ENCODE measurements around the gene ADCY10.
"Not testable (repeated sequence)": the region's sequence is repeated elsewhere in the genome, so short reads cannot be mapped to it uniquely, and the experiment has no call there.

ADCY10 gene

GRCh38 chr1:167856711-167857418, 57.1 kb downstream of the ADCY10 start:
- no peak for DNase-seq

GRCh38 chr1:167854184-167854583, 59.8 kb downstream of the ADCY10 start:
- DNase-seq, result no peak

DNA sequence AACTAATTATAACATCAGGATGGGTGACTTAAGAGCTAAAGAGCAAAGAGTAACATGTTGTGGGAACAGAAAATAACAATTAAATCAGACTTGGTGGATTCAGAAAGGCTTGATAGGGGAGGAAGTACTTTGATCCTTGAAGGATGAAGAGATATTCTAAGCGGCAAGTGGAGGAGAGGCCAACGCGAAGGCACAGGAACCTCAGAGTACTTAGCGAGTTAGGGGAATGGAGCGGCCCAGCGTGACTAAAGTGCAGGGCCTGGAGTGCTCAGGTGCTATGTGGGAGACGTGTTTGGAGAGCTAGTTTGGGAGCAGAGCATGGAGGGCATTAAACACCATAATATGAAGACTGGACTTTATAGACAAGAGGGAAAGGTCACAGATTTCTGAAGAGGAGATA, 64.3 kb downstream of the ADCY10 start:
- no peak for DNase-seq

DNA sequence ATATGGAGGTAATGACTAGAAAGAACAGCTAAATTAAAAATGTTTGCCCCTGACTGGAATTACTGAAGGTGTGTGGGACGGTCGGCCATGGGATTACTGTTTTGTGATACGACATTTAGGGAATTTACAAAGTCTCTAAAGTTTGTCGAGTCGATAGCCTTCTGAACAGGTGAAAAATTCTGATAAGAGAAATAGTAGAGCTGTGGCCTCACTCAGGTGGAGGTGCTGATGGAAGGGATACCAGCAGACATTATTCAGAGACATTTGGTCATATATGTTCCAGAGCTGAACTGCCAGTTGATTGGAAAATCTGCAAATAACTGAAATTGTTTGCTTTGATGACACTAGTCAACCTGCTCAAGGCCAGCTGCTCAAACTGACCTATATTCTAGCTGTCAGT, 71.1 kb downstream of the ADCY10 start:
- no peak for DNase-seq

GRCh38 chr1:167841530-167841929, 72.4 kb downstream of the ADCY10 start:
- DNase-seq, result no peak

DNA sequence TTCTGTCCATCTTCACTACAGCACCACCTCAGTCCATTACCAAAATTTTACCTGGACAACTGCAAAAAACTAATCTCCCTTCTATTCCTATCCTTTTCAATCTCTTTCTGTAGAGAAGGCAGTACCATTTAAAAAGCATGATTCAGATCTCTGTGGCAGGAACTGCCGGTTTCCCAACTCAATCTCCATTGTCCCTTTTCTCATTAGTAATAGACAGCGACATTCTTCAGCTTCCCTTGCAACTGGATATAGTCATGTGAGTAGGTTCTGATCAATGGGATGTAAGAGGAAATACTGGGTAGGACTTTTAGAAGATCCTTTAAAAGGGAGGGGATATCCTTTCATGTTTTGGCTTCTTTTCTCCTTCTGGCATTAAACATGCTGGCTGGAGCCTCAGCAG, 74.9 kb downstream of the ADCY10 start:
- DNase-seq, result no peak

- DNase-seq, result no peak
These were observed 76.6 kb downstream of the ADCY10 start for GRCh38 chr1:167837326-167837725.

- no peak for DNase-seq
These were observed 77.7 kb downstream of the ADCY10 start for GRCh38 chr1:167836197-167836596.

DNA sequence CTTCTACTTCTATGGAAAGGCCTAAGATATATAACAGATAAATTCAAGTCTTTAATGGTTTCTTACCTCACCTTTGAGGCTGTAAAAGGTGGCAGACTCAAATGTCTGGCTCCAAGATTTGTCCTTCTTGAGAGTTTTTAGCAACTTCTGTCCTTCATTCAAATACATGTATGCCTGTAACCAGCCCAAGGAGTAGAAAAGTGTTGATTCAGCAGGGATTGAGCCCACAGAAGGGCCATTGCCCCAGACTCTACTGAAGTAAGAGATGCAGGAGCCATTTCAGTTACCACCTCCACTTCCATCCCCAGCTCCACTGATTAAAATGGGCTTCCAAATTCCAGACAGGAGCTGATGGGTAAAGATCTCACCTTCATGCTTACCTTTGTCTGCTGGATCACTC, 80.0 kb downstream of the ADCY10 start:
- no peak for DNase-seq

DNA sequence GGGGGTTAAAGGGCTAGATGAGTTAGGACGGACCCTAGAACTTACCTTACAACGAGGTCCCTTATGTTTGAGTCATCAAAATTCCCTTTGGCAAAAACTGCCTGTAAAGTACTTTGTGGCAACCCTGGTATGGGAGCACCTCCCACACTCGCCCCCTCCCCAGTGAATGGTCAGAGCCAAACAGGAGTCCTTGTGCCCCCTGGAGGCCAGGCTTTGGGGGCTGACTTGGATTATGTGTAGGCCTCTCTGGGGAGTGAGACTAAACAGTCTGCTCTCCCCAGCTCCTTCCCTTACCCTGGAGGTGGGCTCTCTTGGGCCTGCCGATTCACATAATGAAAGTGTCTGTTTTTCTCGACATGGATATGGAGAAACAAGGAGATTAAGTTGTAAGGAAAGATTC, 81.2 kb downstream of the ADCY10 start:
- no peak for DNase-seq

GRCh38 chr1:167830668-167831067, 83.3 kb downstream of the ADCY10 start:
- not testable (repeated sequence) for DNase-seq

DNA sequence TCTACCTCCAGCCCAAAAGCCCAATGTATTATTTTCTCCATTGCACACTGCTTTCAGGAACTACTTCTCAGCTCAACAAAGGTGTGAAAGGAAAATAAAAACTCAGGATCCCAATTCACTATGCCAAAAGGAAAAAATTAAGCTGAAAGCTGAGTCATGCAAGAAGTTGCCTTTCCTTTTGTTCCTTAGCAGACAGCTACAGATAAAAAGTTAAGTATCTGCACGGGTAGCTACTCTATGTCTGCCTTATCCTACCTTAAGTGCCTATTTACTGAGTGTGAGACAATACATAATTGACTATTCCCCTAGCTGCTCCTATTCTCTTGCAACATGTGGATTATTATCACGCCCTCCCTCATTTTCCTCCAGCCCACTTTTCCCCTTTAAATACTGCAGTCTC, 84.1 kb downstream of the ADCY10 start:
- no peak for DNase-seq

DNA sequence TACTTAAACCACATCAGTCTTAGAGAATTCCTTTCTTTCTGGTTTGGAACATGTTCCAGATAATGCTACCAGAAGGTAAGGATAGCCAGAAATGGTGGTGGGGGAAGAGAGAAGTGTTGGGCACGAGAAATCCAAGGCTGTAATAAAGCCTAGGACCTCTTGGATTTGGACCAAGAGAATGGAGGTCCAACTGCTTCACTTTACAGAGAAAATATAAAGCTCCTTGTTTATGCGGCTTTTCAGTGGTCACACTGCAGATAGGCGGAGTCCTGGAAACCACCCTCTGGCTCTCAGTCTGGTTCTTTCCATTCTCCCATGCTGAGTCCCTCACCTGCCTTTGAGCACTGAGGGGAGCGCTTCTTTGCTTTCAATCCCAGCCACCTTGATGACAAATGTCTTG, 87.8 kb downstream of the ADCY10 start:
- no peak for DNase-seq

- DNase-seq, result no peak
These were observed 88.4 kb downstream of the ADCY10 start for GRCh38 chr1:167825419-167826079.

DNA sequence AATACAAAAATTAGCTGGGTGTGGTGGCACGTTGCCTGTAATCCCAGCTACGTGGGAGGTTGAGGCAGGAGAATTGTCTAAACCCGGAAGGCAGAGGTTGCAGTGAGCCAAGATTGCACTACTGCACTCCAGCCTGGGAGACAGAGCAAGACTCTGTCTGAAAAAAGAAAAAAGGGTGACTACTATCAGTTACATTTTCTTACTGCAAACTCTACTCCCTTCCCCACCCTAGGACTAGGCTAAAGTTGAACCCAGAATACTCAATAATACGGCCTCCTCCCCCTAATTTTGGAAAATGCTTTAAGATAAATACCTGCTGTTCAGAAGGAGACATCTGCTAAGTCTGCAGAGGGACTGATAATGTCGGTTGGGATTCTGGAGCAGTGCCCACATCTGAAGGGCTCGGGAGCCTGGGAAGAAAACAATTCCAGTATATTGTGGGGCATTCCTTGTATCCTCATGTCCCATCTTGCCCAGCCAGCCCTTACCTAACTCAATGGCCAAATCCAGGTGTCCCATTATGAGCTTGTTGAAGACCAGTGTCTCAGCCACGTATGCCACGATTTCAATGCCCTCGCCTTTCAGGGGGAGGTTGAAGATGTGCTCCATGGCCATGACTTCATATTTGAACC, 89.7 kb downstream of the ADCY10 start:
- DNase-seq, result no peak

DNA sequence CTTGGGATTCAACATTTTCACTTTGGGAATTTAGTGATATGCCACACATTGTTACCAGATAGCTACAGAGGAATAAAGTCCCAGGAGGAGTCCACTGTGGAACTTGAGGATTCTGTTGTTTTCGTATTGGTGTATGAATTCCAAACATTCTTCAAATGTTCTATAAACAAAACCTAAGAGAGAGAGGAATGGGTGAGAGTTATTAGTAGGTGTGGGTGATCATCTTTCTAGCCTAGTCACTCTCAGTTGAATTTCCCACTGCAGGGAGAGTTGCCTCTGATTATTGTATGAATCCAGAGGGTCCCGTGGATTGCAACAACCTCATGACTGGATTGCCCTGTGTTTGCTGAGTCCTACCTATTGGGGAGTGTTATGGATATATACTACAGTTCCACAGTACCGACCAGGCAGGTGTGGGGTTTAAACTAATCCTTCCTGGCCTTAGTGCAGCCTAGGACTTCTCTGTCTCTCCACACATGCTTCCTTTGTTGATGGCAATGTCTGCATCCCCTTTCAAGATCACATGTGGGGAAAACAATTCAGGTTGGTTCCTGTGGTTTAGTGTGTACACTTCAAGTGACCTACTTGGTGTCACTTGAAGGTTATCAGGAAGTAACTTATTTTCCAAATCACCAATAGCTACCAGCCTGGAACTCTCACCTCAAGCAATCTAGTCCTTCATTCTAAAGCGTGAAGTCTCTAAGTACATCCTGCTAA, 91.8 kb downstream of the ADCY10 start:
- DNase-seq, result no peak

GRCh38 chr1:167821356-167821685, 92.6 kb downstream of the ADCY10 start:
- no peak for DNase-seq

DNA sequence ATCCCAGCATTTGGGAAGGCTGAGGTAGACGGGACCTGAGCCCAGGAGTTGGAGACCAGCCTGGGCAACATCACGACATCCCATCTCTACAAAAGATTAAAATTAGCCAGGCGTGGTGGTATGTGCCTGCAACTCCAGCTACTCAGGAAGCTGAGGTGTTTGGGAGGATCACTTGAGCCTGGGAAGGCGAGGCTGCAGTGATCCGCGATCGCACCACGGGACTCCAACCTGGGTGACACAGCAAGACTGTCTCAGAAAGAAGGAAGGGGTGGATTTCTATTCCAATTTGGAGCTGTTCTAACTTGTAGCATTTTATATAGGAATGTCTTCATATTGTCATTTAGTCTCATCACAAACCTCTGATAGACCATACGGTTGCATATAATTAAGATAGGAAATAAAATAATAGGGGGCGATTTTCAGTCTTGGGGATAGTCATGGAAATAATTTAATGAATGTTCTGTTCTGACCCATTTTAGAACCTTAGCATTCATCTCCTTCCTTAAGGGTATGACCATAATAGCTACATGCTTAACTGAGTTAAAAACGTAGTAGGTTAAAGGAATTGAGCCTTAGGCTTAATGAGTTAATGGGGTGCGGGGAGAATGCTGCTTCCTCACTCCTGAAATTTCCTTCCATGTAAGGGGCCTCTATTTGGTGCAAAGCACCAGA, 93.1 kb downstream of the ADCY10 start:
- DNase-seq, result no peak

GRCh38 chr1:167819849-167820683, 93.9 kb downstream of the ADCY10 start:
- DNase-seq, result peak in 1 of 2 donors; percentile 8

GRCh38 chr1:167815650-167816049, 98.3 kb downstream of the ADCY10 start:
- DNase-seq, result no peak

- DNase-seq, result no peak
These were observed 101.0 kb downstream of the ADCY10 start for GRCh38 chr1:167812972-167813371.

DNA sequence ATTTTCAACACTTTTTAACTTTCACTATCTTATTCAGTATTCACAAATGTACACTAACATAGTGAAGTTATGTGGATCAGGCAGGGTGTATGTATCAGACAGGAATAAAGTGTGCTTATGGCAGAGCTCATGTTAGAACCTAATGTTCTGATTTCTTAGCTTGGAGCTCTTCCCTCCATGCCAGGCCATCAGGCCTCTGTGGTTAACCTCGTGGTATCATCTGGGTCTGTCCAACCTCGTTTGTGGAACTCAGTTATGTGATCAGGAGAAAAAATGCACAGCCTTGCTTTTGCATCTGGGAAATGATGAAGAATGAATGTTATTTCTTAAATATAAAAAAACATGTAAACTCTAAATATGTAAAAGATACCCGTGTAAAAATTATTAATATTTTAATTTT, 105.2 kb downstream of the ADCY10 start:
- no peak for DNase-seq
